ENCODE measurements around the gene CAB39. TPM values are rescaled to one million over a fixed set of nuclear protein-coding genes. Genes with fewer than 3 reads are reported as not detected.

The CAB39 gene
- total RNA-seq, 1 donor = 53.2 TPM

DNA sequence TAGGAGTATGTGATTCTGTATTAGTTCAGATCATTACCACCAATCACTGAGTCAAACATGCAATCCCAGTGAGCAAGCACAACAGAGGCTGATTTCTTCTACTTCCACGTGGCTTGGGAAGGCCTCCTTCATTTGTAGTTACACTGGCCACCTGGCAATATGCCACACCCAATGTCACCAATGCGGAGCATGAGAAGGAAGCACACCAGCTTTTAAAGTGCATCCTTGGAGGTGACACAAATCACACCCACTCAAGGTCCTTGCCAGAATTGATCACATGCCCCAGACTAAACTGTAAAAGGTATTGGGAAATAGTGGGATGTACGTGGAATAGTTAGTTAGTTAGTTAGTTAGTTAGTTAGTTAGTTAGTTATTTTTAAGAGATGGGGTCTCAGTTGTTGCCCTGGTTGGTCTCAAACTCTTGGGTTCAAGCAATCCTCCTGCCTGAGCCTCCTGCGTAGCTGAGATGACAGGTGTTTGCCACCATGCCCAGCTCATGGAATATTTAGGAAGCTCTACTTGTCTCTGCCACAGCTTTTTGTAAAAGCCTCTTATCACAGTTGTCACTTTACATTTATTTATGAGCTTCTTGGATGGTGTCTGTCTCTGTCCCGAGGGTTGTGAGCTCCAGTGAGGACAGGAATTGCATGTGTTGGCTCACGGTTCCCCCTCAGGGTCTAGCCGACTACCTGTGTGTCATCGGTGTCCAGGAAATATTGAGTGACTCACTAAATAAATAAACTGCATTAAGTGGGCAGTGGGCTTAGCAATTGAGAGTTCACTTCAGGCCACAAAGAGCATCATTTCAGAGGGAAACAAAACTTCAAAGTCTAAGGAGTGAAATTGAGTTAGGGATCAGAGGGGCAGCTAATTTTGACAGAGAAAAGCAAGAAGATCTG is 28.1 kb upstream of the CAB39 start:
- no peaks in the 10 kb centered on the region for H3K79me2 ChIP-seq (ENCODE audit: insufficient read depth, low read length)
- H2AFZ ChIP-seq (ENCODE audit: low read length) = peak overlapping the region; percentile 53
- DNase-seq (ENCODE audit: insufficient read length, low spot score, missing footprints) = no peak
- no peak overlapping the region for H3K4me3 ChIP-seq (ENCODE audit: insufficient read depth, low read length)
- H3K4me1 ChIP-seq (ENCODE audit: insufficient read depth, low read length) = peaks cover 5% of the 10 kb centered on the region
- no peaks in the 10 kb centered on the region for H4K20me1 ChIP-seq (ENCODE audit: insufficient read depth, low read length)
- no peaks in the 10 kb centered on the region for H3K27me3 ChIP-seq (ENCODE audit: insufficient read depth, low read length)
- no peaks in the 10 kb centered on the region for H3K9me3 ChIP-seq (ENCODE audit: low read depth, low read length)
- H3K27ac ChIP-seq (ENCODE audit: low read depth, low read length) = no peak overlapping the region
- no peak for TF ChIP-seq CTCF (IDR thresholded peaks at IDR 0.05; ENCODE audit: extremely low read depth, low read depth, low read length)
- no peaks in the 10 kb centered on the region for H3K36me3 ChIP-seq (ENCODE audit: insufficient read depth, low read length)
- no peak overlapping the region for H3K4me2 ChIP-seq (ENCODE audit: insufficient read depth, low read length)

GRCh38 chr2:230685178-230685577 is 27.5 kb upstream of the CAB39 start:
- peak overlapping the region; percentile 53 for H2AFZ ChIP-seq (ENCODE audit: low read length)
- peaks cover 5% of the 10 kb centered on the region for H3K4me1 ChIP-seq (ENCODE audit: insufficient read depth, low read length)

GRCh38 chr2:230687498-230687897 is 25.1 kb upstream of the CAB39 start:
- Histone ChIP-seq H3K27ac (ENCODE audit: low read depth, low read length) (no peak overlapping the region), H3K4me2 (ENCODE audit: insufficient read depth, low read length) (no peak overlapping the region), H3K9me3 (ENCODE audit: low read depth, low read length) (no peaks in the 10 kb centered on the region), H4K20me1 (ENCODE audit: insufficient read depth, low read length) (no peaks in the 10 kb centered on the region), H3K4me3 (ENCODE audit: insufficient read depth, low read length) (no peak overlapping the region), H3K36me3 (ENCODE audit: insufficient read depth, low read length) (no peaks in the 10 kb centered on the region), H3K27me3 (ENCODE audit: insufficient read depth, low read length) (no peaks in the 10 kb centered on the region), H2AFZ (ENCODE audit: low read length) (no peak overlapping the region), H3K4me1 (ENCODE audit: insufficient read depth, low read length) (peaks cover 14% of the 10 kb centered on the region), H3K79me2 (ENCODE audit: insufficient read depth, low read length) (no peaks in the 10 kb centered on the region)
- DNase-seq (ENCODE audit: insufficient read length, low spot score, missing footprints) = peak; percentile 83
- TF ChIP-seq CTCF (IDR thresholded peaks at IDR 0.05; ENCODE audit: extremely low read depth, low read depth, low read length) = no peak

More at GRCh38 chr2:230685178-230685577, 27.5 kb upstream of the CAB39 start:
- Histone ChIP-seq H3K4me3 (ENCODE audit: insufficient read depth, low read length) (no peak overlapping the region), H3K36me3 (ENCODE audit: insufficient read depth, low read length) (no peaks in the 10 kb centered on the region), H3K79me2 (ENCODE audit: insufficient read depth, low read length) (no peaks in the 10 kb centered on the region), H3K4me2 (ENCODE audit: insufficient read depth, low read length) (no peak overlapping the region), H3K9me3 (ENCODE audit: low read depth, low read length) (no peaks in the 10 kb centered on the region), H3K27ac (ENCODE audit: low read depth, low read length) (no peak overlapping the region), H4K20me1 (ENCODE audit: insufficient read depth, low read length) (no peaks in the 10 kb centered on the region), H3K27me3 (ENCODE audit: insufficient read depth, low read length) (no peaks in the 10 kb centered on the region)
- DNase-seq (ENCODE audit: insufficient read length, low spot score, missing footprints) = no peak
- TF ChIP-seq CTCF (IDR thresholded peaks at IDR 0.05; ENCODE audit: extremely low read depth, low read depth, low read length) = no peak

- DNase-seq (ENCODE audit: insufficient read length, low spot score, missing footprints) = no peak
- Histone ChIP-seq H3K27me3 (ENCODE audit: insufficient read depth, low read length) (no peaks in the 10 kb centered on the region), H3K9me3 (ENCODE audit: low read depth, low read length) (no peaks in the 10 kb centered on the region), H3K4me2 (ENCODE audit: insufficient read depth, low read length) (no peak overlapping the region), H2AFZ (ENCODE audit: low read length) (no peak overlapping the region), H4K20me1 (ENCODE audit: insufficient read depth, low read length) (no peaks in the 10 kb centered on the region), H3K27ac (ENCODE audit: low read depth, low read length) (no peak overlapping the region), H3K36me3 (ENCODE audit: insufficient read depth, low read length) (no peaks in the 10 kb centered on the region), H3K4me3 (ENCODE audit: insufficient read depth, low read length) (no peak overlapping the region), H3K4me1 (ENCODE audit: insufficient read depth, low read length) (peaks cover 14% of the 10 kb centered on the region), H3K79me2 (ENCODE audit: insufficient read depth, low read length) (no peaks in the 10 kb centered on the region)
- TF ChIP-seq CTCF (IDR thresholded peaks at IDR 0.05; ENCODE audit: extremely low read depth, low read depth, low read length) = no peak
Measured at GRCh38 chr2:230688490-230688889, 24.2 kb upstream of the CAB39 start.

Measured in osteoblast (primary cell).